ENCODE measurements around the gene HILPDA.
"Not testable (repeated sequence)": the region's sequence is repeated elsewhere in the genome, so short reads cannot be mapped to it uniquely, and the experiment has no call there.

Gene HILPDA

GRCh38 chr7:128434413-128435326 lies 21.0 kb upstream of the HILPDA start:
- DNase-seq, result no peak

GRCh38 chr7:128435327-128435686 lies 20.4 kb upstream of the HILPDA start:
- DNase-seq, result no peak

DNA sequence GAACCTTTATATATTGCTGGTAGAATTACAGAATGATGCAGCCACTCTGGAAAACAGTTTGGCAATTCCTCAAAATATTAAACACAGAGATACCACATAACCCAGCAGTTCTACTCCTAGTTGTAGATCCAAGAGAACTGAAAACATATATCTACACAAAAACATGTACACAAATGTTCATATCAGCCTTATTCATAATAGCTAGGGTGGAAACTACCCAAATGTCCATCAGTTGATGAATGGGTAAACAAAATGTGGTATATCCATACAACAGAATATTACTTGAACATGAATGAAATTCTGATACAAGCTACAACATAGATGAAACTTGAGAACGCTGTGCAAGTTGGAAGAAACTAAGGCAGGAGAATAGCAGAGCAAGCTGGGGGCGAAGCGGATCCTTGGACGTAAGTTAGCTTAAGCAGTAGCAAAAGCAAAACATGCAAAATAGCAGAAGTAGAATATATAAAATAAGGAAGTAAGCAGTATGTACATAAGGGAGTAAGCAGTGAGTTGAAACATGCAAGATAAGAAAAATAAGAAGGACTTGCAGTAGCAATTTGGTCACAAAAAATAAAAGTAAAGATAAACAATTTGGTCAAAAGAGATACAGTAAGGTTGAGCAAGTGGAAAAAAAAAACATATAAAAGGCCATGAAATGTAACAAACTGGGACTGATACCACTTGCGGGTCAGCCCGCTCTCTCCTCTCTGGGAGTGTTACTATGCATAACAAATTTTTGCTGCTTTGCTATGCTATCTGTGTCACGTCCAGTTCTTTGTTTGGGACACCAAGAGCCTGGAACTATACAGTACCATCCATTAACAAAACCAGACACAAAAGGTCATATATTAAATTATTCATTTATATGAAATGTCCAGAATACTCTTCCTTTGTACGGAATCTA lies 18.0 kb upstream of the HILPDA start:
- DNase-seq, result no peak

GRCh38 chr7:128442356-128442755 lies 13.3 kb upstream of the HILPDA start:
- DNase-seq, result no peak

DNA sequence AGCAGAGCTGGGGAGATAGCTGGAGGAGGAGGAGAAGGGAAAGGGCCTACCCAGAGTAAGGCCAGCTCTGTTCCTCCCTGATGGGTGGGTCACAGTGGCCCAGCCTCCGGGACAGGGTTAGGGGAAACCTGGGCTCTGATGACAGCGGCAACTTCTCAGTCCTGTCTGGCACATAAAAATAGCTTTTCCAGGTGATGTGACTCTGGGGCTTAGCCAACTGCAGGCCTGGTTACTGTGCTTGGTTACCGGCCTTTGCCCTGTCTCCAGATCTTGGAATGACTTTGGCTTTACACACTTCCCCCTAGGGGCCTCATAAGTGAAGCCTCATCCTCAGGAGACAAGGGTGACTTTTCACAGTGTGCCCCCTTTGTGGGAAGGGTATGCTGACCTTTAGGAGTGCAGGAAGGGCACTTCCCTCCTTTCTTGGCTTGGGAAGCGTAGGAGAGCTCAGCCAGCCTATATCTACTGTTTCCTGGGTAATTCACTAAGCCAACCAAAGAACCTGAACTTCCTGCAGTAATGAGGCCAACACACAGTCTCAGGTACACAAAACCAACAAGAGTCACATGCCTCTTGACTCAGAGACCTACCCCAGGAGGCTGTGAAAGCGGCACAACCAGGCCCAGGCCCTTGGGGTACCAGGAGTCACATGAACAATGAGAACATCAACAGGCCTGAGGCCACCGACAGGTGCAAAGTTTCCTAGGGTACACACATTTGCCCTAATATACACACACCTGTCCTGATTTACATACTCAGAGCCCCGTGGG lies 11.7 kb upstream of the HILPDA start:
- no peak for DNase-seq

DNA sequence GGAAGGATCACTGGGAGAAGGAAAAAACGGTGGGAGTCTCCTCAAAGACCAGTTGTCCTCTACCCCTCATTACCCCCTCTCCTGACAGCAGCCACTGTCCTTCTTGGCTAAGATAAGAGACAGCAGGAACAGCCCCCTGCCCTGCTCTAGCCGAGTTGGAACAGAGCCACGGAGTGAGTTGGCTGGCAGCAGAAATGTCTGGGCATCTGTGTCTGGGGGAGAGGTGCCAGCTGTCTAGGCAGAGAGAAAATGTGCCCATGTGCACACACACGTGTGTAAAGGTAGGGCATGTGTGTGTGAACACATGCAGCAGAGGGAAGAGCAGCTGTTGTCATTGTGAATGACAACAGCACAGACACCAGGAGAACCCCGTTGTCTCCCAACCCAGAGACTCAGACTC lies 9.4 kb upstream of the HILPDA start:
- DNase-seq, result peak; percentile 93

DNA sequence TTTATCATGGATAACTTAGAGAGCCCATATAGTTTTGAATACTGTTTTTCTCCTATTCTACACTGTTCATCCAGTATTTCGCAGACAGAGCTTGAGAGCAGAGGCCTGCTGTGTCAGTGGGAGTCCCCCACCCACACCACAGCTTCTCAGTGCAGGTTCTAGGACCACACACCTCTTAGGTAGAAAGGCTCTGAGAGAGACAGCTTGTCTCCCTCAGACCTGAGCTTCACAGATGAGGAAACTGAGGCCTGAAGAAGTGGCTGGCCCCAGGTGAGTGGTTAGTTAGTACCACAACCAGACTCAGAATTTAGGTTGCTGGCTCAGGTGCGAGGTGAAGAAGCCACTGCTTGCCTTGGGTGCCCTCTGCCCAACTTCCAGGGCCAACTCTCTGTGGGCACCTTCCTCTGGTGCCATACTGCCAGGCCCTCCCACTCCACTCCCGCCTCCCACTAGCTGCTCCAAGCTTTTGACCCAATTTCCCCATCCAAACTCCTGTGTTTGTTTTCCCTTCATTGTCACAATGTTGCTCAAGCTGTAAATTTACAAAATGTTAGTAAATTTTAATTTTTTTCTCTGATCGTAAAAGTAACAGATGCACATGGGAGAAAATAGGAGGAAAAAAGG lies 7.6 kb upstream of the HILPDA start:
- no peak for DNase-seq

DNA sequence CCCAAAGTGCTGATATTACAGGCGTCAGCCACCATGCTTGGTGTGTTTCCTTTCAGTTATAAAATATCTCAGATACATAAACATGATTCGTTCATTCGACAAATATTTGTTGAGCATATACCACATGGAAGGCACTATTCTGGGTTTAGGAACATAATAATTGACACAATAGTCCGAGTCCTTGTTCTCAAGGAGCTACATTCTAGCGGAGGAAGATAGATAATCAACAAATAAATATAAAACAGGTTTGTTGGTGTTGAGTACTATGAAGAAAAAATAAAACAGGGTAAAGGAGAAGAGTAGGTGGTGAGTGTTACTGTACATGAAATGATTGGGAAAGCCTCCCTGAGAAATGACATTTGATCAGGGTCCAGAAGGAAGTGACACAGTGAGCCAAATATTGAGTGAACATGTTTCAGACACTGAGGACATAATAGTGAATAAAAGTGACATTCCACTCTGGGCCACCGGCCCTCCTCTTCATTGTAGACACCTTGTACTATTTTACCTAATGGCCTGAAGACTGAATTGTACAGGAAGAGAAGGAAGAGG lies 6.9 kb upstream of the HILPDA start:
- no peak for DNase-seq

- DNase-seq, result no peak
Observed at GRCh38 chr7:128450409-128450808, 5.3 kb upstream of the HILPDA start.

GRCh38 chr7:128450913-128451312 lies 4.8 kb upstream of the HILPDA start:
- DNase-seq, result no peak

GRCh38 chr7:128452552-128452951 lies 3.1 kb upstream of the HILPDA start:
- no peak for DNase-seq

DNA sequence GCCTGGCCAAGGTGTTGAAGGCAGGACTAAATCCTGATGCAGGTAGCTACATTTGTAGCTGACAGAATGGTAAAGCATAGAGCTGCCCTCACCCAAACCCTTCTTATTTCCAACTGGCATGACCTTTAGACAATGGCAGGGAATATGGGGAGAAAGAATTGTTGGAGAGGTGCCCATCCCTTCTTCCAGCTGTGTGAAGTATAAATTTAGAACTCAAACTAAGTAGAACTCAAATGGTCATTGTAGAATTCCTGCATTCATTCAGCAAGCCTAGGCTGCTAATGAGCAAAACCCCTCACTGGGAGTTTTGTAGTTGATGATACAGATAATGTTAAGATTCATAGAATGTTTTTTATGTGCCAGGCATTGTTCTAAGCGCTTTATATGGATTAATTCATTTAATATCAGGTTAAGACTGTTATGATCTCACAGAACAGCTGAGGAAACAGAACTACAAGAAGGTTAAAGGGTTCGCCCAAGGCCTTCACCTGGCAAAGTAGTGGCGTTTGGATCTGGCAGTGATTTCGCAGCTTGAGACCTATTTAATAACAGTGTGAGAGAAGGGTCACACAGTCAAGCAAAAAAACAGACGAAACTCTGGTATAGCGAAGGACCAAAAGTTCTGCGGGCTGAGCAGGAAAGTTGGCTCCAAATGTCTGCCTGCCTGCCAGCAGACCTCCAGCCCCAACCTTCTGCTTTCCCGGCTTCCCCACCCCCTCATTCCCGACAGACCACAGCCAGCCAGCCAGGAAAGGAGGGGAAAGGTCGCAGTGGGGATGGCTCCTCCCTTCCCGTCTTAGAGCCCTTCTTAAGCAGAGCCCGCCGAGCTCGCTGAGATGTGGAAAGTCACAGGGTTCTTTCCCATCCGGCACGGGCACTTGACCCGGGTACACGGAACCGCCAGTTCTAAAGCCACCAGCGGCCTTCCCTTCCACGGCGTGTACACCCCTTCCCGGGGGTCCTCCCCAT lies 1.6 kb upstream of the HILPDA start:
- no peak for DNase-seq

DNA sequence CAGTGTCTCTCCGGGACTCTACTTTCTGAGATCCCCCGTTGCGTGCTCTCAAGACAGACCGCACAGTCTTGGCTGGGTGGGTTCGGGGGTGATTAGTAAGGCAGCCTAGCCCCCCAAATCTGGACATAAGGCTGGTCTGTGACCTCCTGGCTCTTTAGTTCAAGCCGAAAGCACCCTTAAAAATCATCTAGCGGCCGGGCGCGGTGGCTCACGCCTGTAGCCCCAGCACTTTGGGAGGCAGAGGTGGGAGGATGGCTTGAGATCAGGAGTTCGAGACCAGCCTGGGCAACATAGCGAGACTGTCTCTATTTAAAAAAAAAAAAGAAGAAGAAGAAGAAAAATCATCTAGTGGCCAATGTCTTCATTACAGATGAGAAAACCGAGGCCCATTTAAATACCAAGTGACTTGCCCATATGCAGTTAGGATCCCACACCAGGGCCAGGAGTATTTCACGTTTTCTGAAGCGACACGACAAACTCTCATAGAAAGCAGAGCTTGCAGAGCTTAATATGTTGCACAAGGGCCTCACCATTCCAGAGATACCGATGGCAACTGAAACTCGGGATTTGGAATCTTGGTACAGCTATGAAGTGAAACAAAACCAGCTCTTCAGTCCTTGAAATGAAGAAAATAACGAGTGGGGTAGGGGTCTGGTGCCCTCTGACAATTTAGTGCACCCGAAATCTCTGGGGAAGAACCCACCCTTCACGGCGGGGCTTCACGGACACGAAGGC lies 703 bp upstream of the HILPDA start:
- peak; percentile 29 for DNase-seq

DNA sequence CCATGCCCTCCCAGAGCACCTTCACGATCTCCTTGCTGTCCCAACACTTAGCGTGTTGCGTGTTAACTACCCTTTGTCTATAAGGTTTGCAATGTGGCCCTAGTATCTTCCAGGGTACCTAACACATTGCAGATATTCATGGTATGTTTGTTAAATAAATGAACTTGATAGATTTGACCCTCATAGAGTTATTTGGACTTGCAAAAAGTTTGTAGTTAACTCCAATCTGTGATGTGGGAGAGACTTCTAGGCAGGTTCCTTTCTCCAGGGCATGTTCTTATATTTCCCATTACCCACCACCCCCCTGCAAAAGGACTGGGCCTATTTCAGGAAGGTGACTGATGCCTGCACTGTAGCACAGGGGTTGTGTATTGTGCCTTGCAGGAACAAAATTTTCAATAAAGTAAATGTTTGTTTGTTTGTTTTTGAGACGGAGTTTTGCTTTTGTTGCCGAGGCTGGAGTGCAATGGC lies 612 bp downstream of the HILPDA start:
- DNase-seq, result no peak

- not testable (repeated sequence) for DNase-seq
Observed at GRCh38 chr7:128457385-128457784, 1.7 kb downstream of the HILPDA start.

GRCh38 chr7:128458956-128459355 lies 3.3 kb downstream of the HILPDA start:
- no peak for DNase-seq

DNA sequence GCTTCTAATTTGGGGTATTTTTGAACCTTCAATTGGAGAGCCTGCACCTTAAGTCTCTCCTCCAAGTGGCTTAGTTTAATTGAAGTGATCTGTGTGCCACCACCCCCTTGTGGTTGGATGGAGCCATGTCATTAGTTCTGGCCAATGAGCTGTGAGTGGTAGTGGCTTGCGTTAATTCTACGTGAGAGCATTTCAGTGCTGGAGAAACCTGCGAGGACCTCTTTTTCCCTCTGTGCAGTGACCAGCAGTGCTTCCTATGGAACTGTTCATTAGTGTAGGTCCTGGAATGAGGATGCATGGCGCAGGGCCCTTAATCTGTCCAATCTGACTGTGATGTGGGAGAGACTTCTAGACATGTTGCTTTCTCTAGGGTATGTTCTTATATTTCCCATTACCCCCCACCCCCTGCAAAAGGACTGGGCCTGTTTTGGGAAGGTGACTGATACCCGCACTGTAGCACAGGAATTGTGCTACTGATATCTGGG lies 3.8 kb downstream of the HILPDA start:
- peak; percentile 74 for DNase-seq

DNA sequence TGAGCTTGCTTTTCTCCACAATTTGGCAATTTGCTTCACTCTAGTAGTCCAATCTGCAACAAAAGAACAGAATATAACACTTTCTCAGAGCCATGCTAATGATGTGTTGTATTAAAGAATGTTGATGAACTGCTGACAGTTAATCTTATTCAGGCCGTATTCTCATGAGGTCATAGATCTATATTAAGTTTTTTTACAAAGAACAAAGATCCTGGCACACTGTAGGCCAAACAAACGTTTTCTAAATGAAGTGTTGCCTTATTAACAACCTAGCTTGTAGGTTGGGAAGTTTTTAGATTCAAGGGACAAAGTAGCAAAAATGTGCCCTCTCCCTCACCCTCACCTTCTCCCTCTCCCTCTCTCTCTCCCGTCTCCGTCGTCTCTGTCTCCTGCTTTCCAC lies 6.8 kb downstream of the HILPDA start:
- DNase-seq, result no peak

DNA sequence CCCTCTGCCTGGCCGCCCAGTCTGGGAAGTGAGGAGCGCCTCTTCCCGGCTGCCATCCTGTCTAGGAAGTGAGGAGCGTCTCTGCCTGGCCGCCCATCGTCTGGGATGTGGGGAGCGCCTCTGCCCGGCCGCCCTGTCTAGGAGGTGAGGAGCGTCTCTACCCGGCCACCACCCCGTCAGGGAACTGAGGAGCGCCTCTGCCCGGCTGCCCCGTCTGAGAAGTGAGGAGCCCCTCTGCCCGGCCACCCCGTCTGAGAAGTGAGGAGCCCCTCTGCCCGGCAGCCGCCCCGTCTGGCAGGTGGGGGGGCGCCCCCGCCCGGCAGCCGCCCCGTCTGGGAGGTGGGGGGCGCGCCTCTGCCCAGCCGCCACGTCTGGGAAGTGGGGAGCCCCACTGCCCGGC lies 7.7 kb downstream of the HILPDA start:
- not testable (repeated sequence) for DNase-seq

GRCh38 chr7:128463933-128464332 lies 8.3 kb downstream of the HILPDA start:
- not testable (repeated sequence) for DNase-seq

Measured in NCI-H1694 treated with DMSO at 0.1 percent for 48 hours (cell line).